ENCODE measurements around the gene ADAMTS15. TPM values are rescaled to one million over a fixed set of nuclear protein-coding genes. Genes with fewer than 3 reads are reported as not detected.

The ADAMTS15 gene
- total RNA-seq, 4 donors from 2014 or later = 8.4 to 11.8 (median 9.5) TPM

DNA sequence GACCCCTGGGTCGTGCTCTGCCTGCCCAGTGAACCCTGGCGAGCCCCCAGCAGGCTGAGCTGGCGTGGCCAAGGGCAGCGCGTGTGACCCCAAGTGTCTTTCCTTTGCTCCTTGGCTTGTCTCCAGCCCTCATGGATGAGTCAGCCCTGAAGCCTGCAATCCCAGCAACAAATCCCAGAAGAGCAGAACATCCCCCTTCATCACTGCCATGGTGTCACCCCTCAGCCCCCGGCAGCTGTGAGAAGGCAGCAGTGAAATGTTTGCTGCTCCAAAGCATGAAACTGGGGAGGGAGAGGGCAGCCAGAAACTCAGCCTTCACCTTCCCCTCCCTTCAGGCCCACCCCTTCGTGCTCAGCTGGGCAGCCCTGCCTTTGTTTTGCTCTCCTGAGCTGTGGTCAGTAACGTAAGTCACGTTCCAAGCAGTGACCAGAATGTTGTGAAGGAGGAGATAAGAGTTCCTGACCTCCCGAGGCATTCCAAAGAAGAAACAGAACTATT is 29.8 kb downstream of the ADAMTS15 start:
- WGBS, 2 donors (ENCODE audit: low coverage in 1 of 2) = 18 to 19% methylated on average over 3 to 5 of the region's 10 CpGs
- ATAC-seq = peak; percentile 90
- Histone ChIP-seq H3K4me3 (no peak overlapping the region), H3K36me3 (peaks cover 0 to 28% of the 10 kb centered on the region in 2 donors), H3K27ac (peak overlapping the region; percentile 14 to 80 (median 77)), H3K27me3 (no peaks in the 10 kb centered on the region), H3K9me3 (no peaks in the 10 kb centered on the region), H3K4me1 (peaks cover 0 to 36% (median 28%) of the 10 kb centered on the region in 3 donors)
- TF ChIP-seq CTCF (IDR thresholded peaks at IDR 0.05) (no peak), POLR2AphosphoS5 (IDR thresholded peaks at IDR 0.05) (peak; percentile 88)

- WGBS, 2 donors (ENCODE audit: low coverage in 1 of 2) = 66 to 69% methylated on average over 3 of the region's 4 CpGs
- Histone ChIP-seq H3K27me3 (no peaks in the 10 kb centered on the region), H3K9me3 (no peaks in the 10 kb centered on the region), H3K36me3 (peaks cover 0 to 21% of the 10 kb centered on the region in 2 donors), H3K27ac (peak overlapping the region; percentile 14 to 80 (median 77)), H3K4me3 (no peak overlapping the region), H3K4me1 (peaks cover 0 to 36% (median 28%) of the 10 kb centered on the region in 3 donors)
- TF ChIP-seq CTCF (IDR thresholded peaks at IDR 0.05) = no peak
- ATAC-seq = peak; percentile 16
Observed at GRCh38 chr11:130478881-130479280, 30.4 kb downstream of the ADAMTS15 start.

- 69 to 84% methylated on average over 4 to 5 of the region's 5 CpGs for WGBS, 2 donors (ENCODE audit: low coverage in 1 of 2)
- Histone ChIP-seq H3K27me3 (no peaks in the 10 kb centered on the region), H3K27ac (no peak overlapping the region), H3K4me1 (peaks cover 0 to 36% (median 28%) of the 10 kb centered on the region in 3 donors), H3K9me3 (no peaks in the 10 kb centered on the region), H3K4me3 (no peak overlapping the region), H3K36me3 (peaks cover 0 to 8% of the 10 kb centered on the region in 2 donors)
- no peak for TF ChIP-seq CTCF (IDR thresholded peaks at IDR 0.05)
- no peak for TF ChIP-seq EP300 (IDR thresholded peaks at IDR 0.05)
- no peak for TF ChIP-seq POLR2A (IDR thresholded peaks at IDR 0.05)
- no peak for TF ChIP-seq POLR2AphosphoS5 (IDR thresholded peaks at IDR 0.05)
- no peak for ATAC-seq
Observed at GRCh38 chr11:130480186-130480585, 31.7 kb downstream of the ADAMTS15 start.

GRCh38 chr11:130480711-130481140 is 32.3 kb downstream of the ADAMTS15 start:
- Histone ChIP-seq H3K9me3 (no peaks in the 10 kb centered on the region), H3K4me1 (peaks cover 0 to 36% (median 28%) of the 10 kb centered on the region in 3 donors), H3K4me3 (no peak overlapping the region), H3K27me3 (no peaks in the 10 kb centered on the region), H3K36me3 (peaks cover 0 to 4% of the 10 kb centered on the region in 2 donors), H3K27ac (no peak overlapping the region)
- 58 to 78% methylated on average over 5 of the region's 5 CpGs for WGBS, 2 donors (ENCODE audit: low coverage in 1 of 2)
- ATAC-seq = no peak
- no peak for TF ChIP-seq CTCF (IDR thresholded peaks at IDR 0.05)
- no peak for TF ChIP-seq EP300 (IDR thresholded peaks at IDR 0.05)
- TF ChIP-seq POLR2A (IDR thresholded peaks at IDR 0.05) = no peak
- TF ChIP-seq POLR2AphosphoS5 (IDR thresholded peaks at IDR 0.05) = no peak

GRCh38 chr11:130483124-130483523 is 34.7 kb downstream of the ADAMTS15 start:
- TF ChIP-seq EP300 (IDR thresholded peaks at IDR 0.05) (no peak), CTCF (IDR thresholded peaks at IDR 0.05) (no peak), POLR2AphosphoS5 (IDR thresholded peaks at IDR 0.05) (no peak), POLR2A (IDR thresholded peaks at IDR 0.05) (no peak)
- Histone ChIP-seq H3K4me1 (peaks cover 0 to 16% (median 12%) of the 10 kb centered on the region in 3 donors), H3K27ac (no peak overlapping the region), H3K4me3 (no peak overlapping the region), H3K27me3 (no peaks in the 10 kb centered on the region), H3K9me3 (no peaks in the 10 kb centered on the region), H3K36me3 (no peaks in the 10 kb centered on the region)
- ATAC-seq = no peak
- 70 to 89% methylated on average over 3 of the region's 5 CpGs for WGBS, 2 donors (ENCODE audit: low coverage in 1 of 2)
